Tibial nerve (tissue), 3 donors: ENCODE results near the gene FAM241A.

ENCODE experiments used
- CTCF ChIP-seq, 5 experiments: fragments of 200-600 bp in 3 of 5; fragments of 450-650 bp in 2 of 5; sonication (generic) in 3 of 5; IDR thresholded peaks; one replicate each; pipeline ENCODE4 v1.5.1; 2016 to 2019; ENCODE audit warnings: antibody characterized with exemption in 5 of 5, mild to moderate bottlenecking in 3 of 5, moderate library complexity in 2 of 5
- POLR2A ChIP-seq, 2 donors: fragments of 450-650 bp; IDR thresholded peaks; one replicate each; pipeline ENCODE4 v1.6.1; 2017; ENCODE audit warnings: antibody characterized with exemption in 2 of 2, mild to moderate bottlenecking in 2 of 2, moderate library complexity in 2 of 2

- TF ChIP-seq CTCF (IDR thresholded peaks at IDR 0.05): no peak
- no peak for TF ChIP-seq POLR2A (IDR thresholded peaks at IDR 0.05)
Measured at GRCh38 chr4:112184438-112184837, 39.2 kb downstream of the FAM241A start.
